Esophagus squamous epithelium (tissue), 4 donors: ENCODE measurements around the gene KCNMA1.

ENCODE experiments used
- CTCF ChIP-seq, 6 experiments: fragments of 450-650 bp in 4 of 6; fragments of 200-600 bp in 2 of 6; sonication (generic) in 2 of 6; IDR thresholded peaks; one replicate each; pipeline ENCODE4 v1.5.1; 2016 to 2019; ENCODE audit warnings: antibody characterized with exemption in 6 of 6, mild to moderate bottlenecking in 4 of 6, moderate library complexity in 4 of 6
- POLR2A ChIP-seq, 4 donors: fragments of 450-650 bp; IDR thresholded peaks; one replicate each; pipeline ENCODE4 v1.6.1; 2017; ENCODE audit warnings: antibody characterized with exemption in 4 of 4, mild to moderate bottlenecking in 4 of 4, moderate library complexity in 3 of 4

- TF ChIP-seq CTCF (IDR thresholded peaks at IDR 0.05) (no peak), POLR2A (IDR thresholded peaks at IDR 0.05) (no peak)
Observed at GRCh38 chr10:77230194-77230593, 407.4 kb downstream of the KCNMA1 start.
